ENCODE results near the gene ATP1A4.
"Not testable (repeated sequence)": the region's sequence is repeated elsewhere in the genome, so short reads cannot be mapped to it uniquely, and the experiment has no call there.

ATP1A4 gene

DNA sequence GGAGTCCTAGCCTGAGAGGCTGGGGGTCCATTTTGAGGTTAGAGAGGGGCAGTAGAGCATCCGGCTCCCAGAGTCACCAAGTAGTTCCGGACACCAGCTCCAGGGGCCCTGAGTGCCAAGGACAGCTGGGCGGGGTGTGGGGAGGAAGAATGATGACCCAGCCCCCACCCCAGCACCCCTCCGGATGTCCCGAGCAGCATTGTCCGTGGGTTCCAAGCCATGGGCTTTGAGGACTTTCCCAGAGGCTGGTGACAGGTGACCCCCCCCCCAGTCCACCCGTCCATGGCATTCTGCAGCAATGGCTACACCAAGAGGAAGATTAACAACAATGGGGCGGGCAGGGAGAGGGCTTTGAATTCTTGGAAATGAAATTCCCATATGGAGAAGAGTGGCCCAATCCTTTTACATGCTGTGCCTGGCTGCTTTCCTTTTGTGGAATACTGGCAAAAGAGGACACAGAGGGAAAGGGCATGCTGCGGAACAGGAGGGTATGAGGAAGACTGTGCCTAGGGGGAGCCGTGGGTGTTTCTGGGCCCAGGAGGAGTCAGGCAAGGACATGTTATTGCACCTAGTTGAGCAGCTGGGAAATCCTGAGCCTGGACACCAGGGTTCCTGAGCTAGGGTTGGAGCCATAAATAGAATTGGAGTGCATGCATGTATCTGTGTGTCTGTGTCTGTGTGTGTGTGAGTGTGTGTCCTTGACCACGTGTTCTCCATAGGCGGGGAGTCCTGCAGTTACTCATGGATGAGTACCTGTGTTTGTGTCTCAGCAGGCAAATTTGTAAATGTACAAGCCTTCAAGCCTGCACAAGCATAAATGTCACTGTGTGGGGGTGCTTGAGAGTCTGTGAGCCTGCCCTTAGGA, 34.9 kb upstream of the ATP1A4 start:
- Mint-ChIP-seq H3K4me1 (no peaks in the 10 kb centered on the region), H3K27ac (no peak overlapping the region), H3K27me3 (peaks cover 75% of the 10 kb centered on the region), H3K9me3 (no peaks in the 10 kb centered on the region), H3K36me3 (no peaks in the 10 kb centered on the region), H3K4me3 (no peak overlapping the region)
- CTCF ChIA-PET, result interaction anchor here (1.0 kb wide), 2 partner anchors 31 to 37 kb away, joined by 4 to 5 read pairs; no protein-coding TSS in a partner anchor
- DNase-seq, result no peak

DNA sequence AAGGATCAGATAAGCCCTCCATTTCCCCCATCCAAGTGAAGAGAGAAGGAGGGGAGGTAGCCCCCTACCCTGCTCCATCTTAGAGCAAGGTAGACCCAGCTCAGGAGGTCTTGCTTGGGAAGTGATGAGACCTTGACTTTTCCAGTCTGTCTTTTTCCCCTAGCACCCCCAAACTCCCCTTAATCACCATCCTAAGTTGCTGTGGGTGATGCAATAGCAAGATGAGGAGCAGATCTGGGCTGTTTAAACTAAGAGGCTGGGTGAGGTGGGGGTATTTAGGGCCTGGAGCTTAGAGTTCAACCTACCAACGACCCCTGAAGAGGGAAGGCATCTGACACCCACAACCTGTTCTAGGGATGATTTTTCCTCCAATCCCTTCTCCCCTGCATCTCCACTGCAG, 34.1 kb upstream of the ATP1A4 start:
- no peak overlapping the region for H3K4me3 Mint-ChIP-seq
- H3K9me3 Mint-ChIP-seq, result no peaks in the 10 kb centered on the region
- peaks cover 71% of the 10 kb centered on the region for H3K27me3 Mint-ChIP-seq
- DNase-seq, result no peak
- CTCF ChIA-PET, result interaction anchor here (1.0 to 1.5 kb wide), 4 partner anchors 16 to 134 kb away, joined by 4 to 5 read pairs (median 5); no protein-coding TSS in a partner anchor
- no peak overlapping the region for H3K27ac Mint-ChIP-seq
- H3K36me3 Mint-ChIP-seq, result no peaks in the 10 kb centered on the region
- H3K4me1 Mint-ChIP-seq, result no peaks in the 10 kb centered on the region

DNA sequence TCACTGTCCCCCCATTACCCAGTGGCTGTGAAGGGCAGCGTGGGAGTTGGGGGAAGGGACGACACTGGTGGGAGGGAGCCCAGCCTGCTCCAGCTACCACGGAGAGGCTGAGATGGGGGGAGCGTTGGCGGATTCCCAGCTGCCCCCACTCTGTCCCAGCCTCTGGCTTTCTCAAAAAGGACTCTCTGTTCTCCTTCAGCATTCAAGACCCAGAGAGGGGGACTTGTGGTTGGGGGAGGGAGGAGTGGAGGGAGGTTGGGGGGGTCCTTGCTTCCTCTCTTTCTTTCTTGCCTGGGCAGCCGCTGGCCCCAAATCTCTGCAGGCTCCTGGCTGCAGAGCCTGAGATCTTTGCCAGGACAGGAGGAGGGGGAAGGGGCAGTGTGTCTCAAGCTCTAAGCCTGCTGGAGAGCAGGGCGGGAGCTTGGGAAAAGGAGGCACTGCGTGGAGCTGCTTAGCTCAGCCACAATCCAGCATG, 33.7 kb upstream of the ATP1A4 start:
- Mint-ChIP-seq H3K27me3 (peaks cover 68% of the 10 kb centered on the region), H3K4me1 (no peaks in the 10 kb centered on the region), H3K36me3 (no peaks in the 10 kb centered on the region), H3K4me3 (no peak overlapping the region), H3K9me3 (no peaks in the 10 kb centered on the region), H3K27ac (no peak overlapping the region)
- DNase-seq, result no peak
- CTCF ChIA-PET, result interaction anchor here (1.0 to 1.5 kb wide), 4 partner anchors 16 to 134 kb away, joined by 4 to 5 read pairs (median 5); no protein-coding TSS in a partner anchor

GRCh38 chr1:160118928-160119327, 32.5 kb upstream of the ATP1A4 start:
- H3K36me3 Mint-ChIP-seq, result no peaks in the 10 kb centered on the region
- peaks cover 67% of the 10 kb centered on the region for H3K27me3 Mint-ChIP-seq
- H3K9me3 Mint-ChIP-seq, result no peaks in the 10 kb centered on the region
- H3K4me3 Mint-ChIP-seq, result no peak overlapping the region
- DNase-seq, result no peak
- no peaks in the 10 kb centered on the region for H3K4me1 Mint-ChIP-seq
- no peak overlapping the region for H3K27ac Mint-ChIP-seq
- CTCF ChIA-PET, result interaction anchor here (1.5 kb wide), 2 partner anchors 18 to 133 kb away, joined by 5 read pairs; no protein-coding TSS in a partner anchor

GRCh38 chr1:160120797-160121196, 30.6 kb upstream of the ATP1A4 start:
- DNase-seq, result no peak
- H3K9me3 Mint-ChIP-seq, result no peaks in the 10 kb centered on the region
- H3K36me3 Mint-ChIP-seq, result no peaks in the 10 kb centered on the region
- no peak overlapping the region for H3K27ac Mint-ChIP-seq
- CTCF ChIA-PET, result no interaction called here
- H3K4me1 Mint-ChIP-seq, result no peaks in the 10 kb centered on the region
- H3K27me3 Mint-ChIP-seq, result peaks cover 53% of the 10 kb centered on the region
- H3K4me3 Mint-ChIP-seq, result no peak overlapping the region

DNA sequence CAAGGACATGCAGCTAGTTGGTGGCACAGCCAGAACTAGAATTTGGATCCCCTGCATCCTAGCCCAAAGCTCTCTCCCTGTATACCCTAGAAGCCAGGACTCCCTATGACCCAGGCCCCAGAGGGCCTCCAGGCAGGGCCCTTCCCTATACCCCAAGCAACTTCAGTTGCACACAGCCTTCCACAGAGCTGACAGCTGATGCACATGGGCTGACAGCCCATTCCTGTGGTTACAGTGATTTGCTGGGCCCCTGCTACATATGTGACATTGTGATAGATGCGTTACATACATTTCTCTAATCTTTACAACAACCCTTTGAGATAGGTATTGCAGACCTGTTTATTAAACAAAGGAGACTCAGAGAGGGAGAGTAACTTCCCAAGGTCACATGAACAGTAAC, 30.0 kb upstream of the ATP1A4 start:
- CTCF ChIA-PET, result no interaction called here
- no peaks in the 10 kb centered on the region for H3K9me3 Mint-ChIP-seq
- no peaks in the 10 kb centered on the region for H3K36me3 Mint-ChIP-seq
- H3K4me3 Mint-ChIP-seq, result no peak overlapping the region
- H3K27me3 Mint-ChIP-seq, result peaks cover 47% of the 10 kb centered on the region
- no peaks in the 10 kb centered on the region for H3K4me1 Mint-ChIP-seq
- DNase-seq, result no peak
- H3K27ac Mint-ChIP-seq, result no peak overlapping the region

DNA sequence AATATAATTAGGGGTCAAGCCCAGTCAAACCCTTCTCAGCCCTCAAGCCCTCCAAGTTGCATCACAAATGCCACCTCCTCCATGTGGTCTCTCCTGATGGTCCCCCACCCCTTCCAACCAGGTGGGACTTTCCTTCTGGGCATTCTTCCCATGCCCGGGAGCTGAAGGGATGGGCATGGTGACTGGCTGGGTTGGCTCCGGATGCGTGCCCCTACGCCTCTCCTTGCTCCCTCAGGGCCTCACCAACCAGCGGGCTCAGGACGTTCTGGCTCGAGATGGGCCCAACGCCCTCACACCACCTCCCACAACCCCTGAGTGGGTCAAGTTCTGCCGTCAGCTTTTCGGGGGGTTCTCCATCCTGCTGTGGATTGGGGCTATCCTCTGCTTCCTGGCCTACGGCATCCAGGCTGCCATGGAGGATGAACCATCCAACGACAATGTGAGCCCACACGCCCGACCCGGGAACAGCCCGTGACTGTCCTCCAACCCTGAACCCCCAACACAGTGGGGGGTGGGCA, 28.4 kb upstream of the ATP1A4 start:
- Mint-ChIP-seq H3K27me3 (peaks cover 31% of the 10 kb centered on the region), H3K4me3 (no peak overlapping the region), H3K27ac (no peak overlapping the region), H3K4me1 (no peaks in the 10 kb centered on the region), H3K9me3 (no peaks in the 10 kb centered on the region), H3K36me3 (no peaks in the 10 kb centered on the region)
- CTCF ChIA-PET, result interaction anchor here (0.6 to 1.4 kb wide), 3 partner anchors 14 to 129 kb away, joined by 3 to 5 read pairs (median 3); no protein-coding TSS in a partner anchor
- DNase-seq, result no peak

- Mint-ChIP-seq H3K4me1 (no peaks in the 10 kb centered on the region), H3K27me3 (peaks cover 27% of the 10 kb centered on the region), H3K27ac (no peak overlapping the region), H3K9me3 (no peaks in the 10 kb centered on the region), H3K4me3 (no peak overlapping the region), H3K36me3 (no peaks in the 10 kb centered on the region)
- no peak for DNase-seq
- CTCF ChIA-PET, result interaction anchor here (1.0 kb wide), 1 partner anchor 15 kb away, joined by 4 read pairs; no protein-coding TSS in a partner anchor
These were observed 27.7 kb upstream of the ATP1A4 start for GRCh38 chr1:160123726-160124125.

GRCh38 chr1:160124705-160125478, 26.5 kb upstream of the ATP1A4 start:
- Mint-ChIP-seq H3K27ac (no peak overlapping the region), H3K9me3 (no peaks in the 10 kb centered on the region), H3K36me3 (no peaks in the 10 kb centered on the region), H3K27me3 (peaks cover 35% of the 10 kb centered on the region), H3K4me3 (no peak overlapping the region), H3K4me1 (no peaks in the 10 kb centered on the region)
- DNase-seq, result no peak
- CTCF ChIA-PET, result interaction anchor here (1.0 kb wide), 1 partner anchor 16 kb away, joined by 4 read pairs; no protein-coding TSS in a partner anchor

GRCh38 chr1:160125746-160126145, 25.7 kb upstream of the ATP1A4 start:
- Mint-ChIP-seq H3K36me3 (no peaks in the 10 kb centered on the region), H3K4me1 (no peaks in the 10 kb centered on the region), H3K27ac (no peak overlapping the region), H3K9me3 (no peaks in the 10 kb centered on the region), H3K27me3 (peaks cover 36% of the 10 kb centered on the region), H3K4me3 (no peak overlapping the region)
- CTCF ChIA-PET, result interaction anchor here (1.1 to 1.9 kb wide), 4 partner anchors 15 to 166 kb away, joined by 3 to 5 read pairs (median 3); no protein-coding TSS in a partner anchor
- no peak for DNase-seq

GRCh38 chr1:160126342-160126741, 25.1 kb upstream of the ATP1A4 start:
- CTCF ChIA-PET, result interaction anchor here (1.1 to 1.9 kb wide), 4 partner anchors 15 to 165 kb away, joined by 3 to 5 read pairs (median 3); no protein-coding TSS in a partner anchor
- H3K36me3 Mint-ChIP-seq, H3K27ac Mint-ChIP-seq, H3K4me1 Mint-ChIP-seq, H3K9me3 Mint-ChIP-seq, H3K4me3 Mint-ChIP-seq, DNase-seq: not testable (repeated sequence)
- peaks cover 31% of the 10 kb centered on the region for H3K27me3 Mint-ChIP-seq

DNA sequence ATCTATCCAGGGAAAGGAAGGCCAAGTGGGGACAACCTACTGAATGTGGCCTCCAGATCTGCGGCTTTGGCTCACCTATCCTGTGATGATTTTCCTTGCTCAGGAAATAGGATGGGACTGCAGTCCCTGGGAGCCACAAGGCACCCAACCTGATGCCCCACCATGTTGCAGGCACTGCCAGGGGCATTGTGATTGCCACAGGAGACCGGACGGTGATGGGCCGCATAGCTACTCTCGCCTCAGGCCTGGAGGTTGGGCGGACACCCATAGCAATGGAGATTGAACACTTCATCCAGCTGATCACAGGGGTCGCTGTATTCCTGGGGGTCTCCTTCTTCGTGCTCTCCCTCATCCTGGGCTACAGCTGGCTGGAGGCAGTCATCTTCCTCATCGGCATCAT, 24.0 kb upstream of the ATP1A4 start:
- CTCF ChIA-PET, result interaction anchor here (1.4 to 1.9 kb wide), 2 partner anchors 19 to 164 kb away, joined by 3 to 5 read pairs; no protein-coding TSS in a partner anchor
- Mint-ChIP-seq H3K27ac (no peak overlapping the region), H3K4me3 (no peak overlapping the region), H3K4me1 (no peaks in the 10 kb centered on the region), H3K27me3 (peaks cover 36% of the 10 kb centered on the region), H3K9me3 (no peaks in the 10 kb centered on the region), H3K36me3 (no peaks in the 10 kb centered on the region)
- DNase-seq, result no peak

- CTCF ChIA-PET, result interaction anchor here (1.4 kb wide), 1 partner anchor 19 kb away, joined by 3 read pairs; no protein-coding TSS in a partner anchor
- H3K4me1 Mint-ChIP-seq, result no peaks in the 10 kb centered on the region
- H3K4me3 Mint-ChIP-seq, result no peak overlapping the region
- DNase-seq, result no peak
- H3K27ac Mint-ChIP-seq, result no peak overlapping the region
- no peaks in the 10 kb centered on the region for H3K36me3 Mint-ChIP-seq
- H3K9me3 Mint-ChIP-seq, result no peaks in the 10 kb centered on the region
- peaks cover 40% of the 10 kb centered on the region for H3K27me3 Mint-ChIP-seq
These were observed 23.4 kb upstream of the ATP1A4 start for GRCh38 chr1:160127865-160128523.

Measured in activated naive CD4-positive, alpha-beta T cell treated with anti-CD3 and anti-CD28 coated beads, Interleukin-2, amount 10 ng/mL, durations not matched to agents 7 days and 5 days (primary cell).